CD14-positive monocyte (primary cell): ENCODE data around the gene SLC24A3. TPM values are rescaled to one million over a fixed set of nuclear protein-coding genes. Genes with fewer than 3 reads are reported as not detected.
A peak's percentile ranks its signal among the peaks of the same experiment; 100 is the strongest.

Experiments
- DNase-seq, 3 donors: peaks; one replicate each; pipeline ENCODE4 v3.0.0-alpha.2; 2011 to 2022
- H2AFZ ChIP-seq: 2 replicates; pipeline ENCODE4 v1.6.0; 2012; ENCODE audit warnings: mild to moderate bottlenecking, low read depth, low read length, inconsistent platforms; ENCODE audit not compliant: insufficient read depth, poor library complexity, severe bottlenecking
- H3K27ac ChIP-seq, 2 donors: 1 replicate in 1 of 2; 2 replicates in 1 of 2; pipeline ENCODE4 v1.5.1; 2012 to 2013; ENCODE audit warnings: low read length in 2 of 2, control low read depth in 1 of 2, inconsistent platforms in 1 of 2, low read depth in 1 of 2, mild to moderate bottlenecking in 1 of 2
- H3K27me3 ChIP-seq, 2 donors: one replicate each; pipeline versions ENCODE4 v1.6.0 to v1.6.1; 2011 to 2013; ENCODE audit warnings: low read length in 2 of 2; ENCODE audit not compliant: control insufficient read depth in 2 of 2, insufficient read depth in 2 of 2
- H3K36me3 ChIP-seq, 2 donors: replicated peaks in 1 of 2; 1 replicate in 1 of 2; 2 replicates in 1 of 2; pipeline versions ENCODE4 v1.5.1 to v1.6.1; 2012 to 2013; ENCODE audit warnings: low read length in 2 of 2, control low read depth in 1 of 2, inconsistent platforms in 1 of 2, mild to moderate bottlenecking in 1 of 2; ENCODE audit not compliant: insufficient read depth in 2 of 2, control insufficient read depth in 1 of 2
- H3K4me1 ChIP-seq, 2 donors: 1 replicate in 1 of 2; 2 replicates in 1 of 2; pipeline versions ENCODE4 v1.5.1 to v1.6.1; 2012 to 2013; ENCODE audit warnings: low read length in 2 of 2, control low read depth in 1 of 2, inconsistent platforms in 1 of 2, mild to moderate bottlenecking in 1 of 2, moderate library complexity in 1 of 2; ENCODE audit not compliant: insufficient read depth in 2 of 2, control insufficient read depth in 1 of 2
- H3K4me2 ChIP-seq: replicated peaks from 2 replicates; pipeline ENCODE3; 2012; ENCODE audit warnings: low read length, moderate library complexity, mild to moderate bottlenecking; ENCODE audit not compliant: poor library complexity, severe bottlenecking; ENCODE audit errors: extremely low read depth
- H3K4me3 ChIP-seq, 3 experiments: fragments of 200-600 bp in 1 of 3; sonication (generic) in 1 of 3; replicated peaks in 1 of 3; 1 replicate in 2 of 3; 2 replicates in 1 of 3; pipeline ENCODE4 v1.5.1; 2011 to 2013; ENCODE audit warnings: low read length in 3 of 3, mild to moderate bottlenecking in 3 of 3, control low read depth in 2 of 3, low read depth in 2 of 3, inconsistent platforms in 1 of 3, moderate library complexity in 1 of 3
- H3K79me2 ChIP-seq: 2 replicates; pipeline ENCODE4 v1.6.0; 2012; ENCODE audit warnings: mild to moderate bottlenecking, control low read depth, inconsistent platforms, low read length, moderate library complexity; ENCODE audit not compliant: insufficient read depth
- H3K9ac ChIP-seq: 2 replicates; pipeline ENCODE4 v1.6.0; 2017; ENCODE audit warnings: low read length, mild to moderate bottlenecking; ENCODE audit not compliant: insufficient read depth, poor library complexity, severe bottlenecking
- H3K9me3 ChIP-seq, 2 donors: replicated peaks in 1 of 2; 1 replicate in 1 of 2; 2 replicates in 1 of 2; pipeline versions ENCODE4 v1.5.1 to v1.6.1; 2012 to 2013; ENCODE audit warnings: low read length in 2 of 2, control low read depth in 1 of 2; ENCODE audit not compliant: control insufficient read depth in 1 of 2, insufficient read depth in 1 of 2
- H4K20me1 ChIP-seq: 2 replicates; pipeline ENCODE4 v1.6.0; 2012; ENCODE audit warnings: mild to moderate bottlenecking, low read length, control low read depth, moderate library complexity; ENCODE audit not compliant: insufficient read depth
- H3K27ac Mint-ChIP-seq, 7 donors: one replicate each; pipeline ENCODE4 v1.8.0; 2020; ENCODE audit warnings: mild to moderate bottlenecking in 7 of 7, mixed read lengths in 7 of 7, moderate library complexity in 6 of 7, inconsistent platforms in 2 of 7
- H3K27me3 Mint-ChIP-seq, 3 donors: one replicate each; pipeline ENCODE4 v1.8.0; 2021 to 2022; ENCODE audit warnings: low read depth in 3 of 3, mild to moderate bottlenecking in 3 of 3, mixed read lengths in 3 of 3, moderate library complexity in 3 of 3, inconsistent platforms in 1 of 3
- H3K36me3 Mint-ChIP-seq, 2 donors: one replicate each; pipeline ENCODE4 v1.8.0; 2020; ENCODE audit warnings: mixed read lengths in 2 of 2, inconsistent platforms in 1 of 2, mild to moderate bottlenecking in 1 of 2
- H3K4me1 Mint-ChIP-seq: one replicate; pipeline ENCODE4 v1.8.0; 2020; ENCODE audit warnings: mild to moderate bottlenecking, mixed read lengths
- H3K4me3 Mint-ChIP-seq, 2 donors: one replicate each; pipeline ENCODE4 v1.8.0; 2020; ENCODE audit warnings: mild to moderate bottlenecking in 2 of 2, mixed read lengths in 2 of 2, moderate library complexity in 1 of 2
- H3K9me3 Mint-ChIP-seq, 7 donors: one replicate each; pipeline ENCODE4 v1.8.0; 2020 to 2022; ENCODE audit warnings: mixed read lengths in 7 of 7, mild to moderate bottlenecking in 6 of 7, moderate library complexity in 6 of 7, inconsistent platforms in 2 of 7
- WGBS: methylation state at CpG from one replicate; pipeline ENCODE4 v1.1.5; 2013; ENCODE audit warnings: missing lambda C conversion rate; ENCODE audit not compliant: insufficient coverage; 5-methylcytosine and 5-hydroxymethylcytosine counted together
- intact Hi-C, 2 donors: fragments of 100-400 bp; cut with micrococcal nuclease; formaldehyde crosslinking; loops; one replicate each; pipeline versions ENCODE4 v1.15.0 to v1.15.1; 2023
- polyA plus RNA-seq, 3 donors: library from polyadenylated mRNA; depleted of rRNA in 1 of 3; unstranded in 2 of 3; stranded (reverse) in 1 of 3; fragments of 300-500 nt in 2 of 3; fragments of >200 nt in 1 of 3; fragmentation: Illumina TruSeq in 2 of 3; gene quantifications; 1 replicate in 2 of 3; 2 replicates in 1 of 3; pipeline ENCODE4 v1.2.3, GENCODE V29; 2012 to 2021
- TF ChIP-seq, protein P1 (sequence below): fragments of 200-600 bp; IDR thresholded peaks from one replicate; pipeline ENCODE4 v1.8.0; 2022; ENCODE audit warnings: antibody characterized with exemption, mild to moderate bottlenecking

Gene SLC24A3
- polyA plus RNA-seq, 3 donors = 0.04 to 0.08 TPM; not detected in 1

- Mint-ChIP-seq H3K4me1 (peaks cover 15% of the 10 kb centered on the region), H3K36me3 (no peaks in the 10 kb centered on the region), H3K4me3 (no peak overlapping the region), H3K9me3 (no peaks in the 10 kb centered on the region), H3K27me3 (peaks cover 0 to 3% (median 0%) of the 10 kb centered on the region in 3 donors), H3K27ac (no peak overlapping the region)
- Histone ChIP-seq H3K36me3 (no peaks in the 10 kb centered on the region), H2AFZ (no peak overlapping the region), H3K27ac (no peak overlapping the region), H4K20me1 (no peaks in the 10 kb centered on the region), H3K9ac (no peak overlapping the region), H3K4me1 (peaks cover 2 to 3% of the 10 kb centered on the region in 2 donors), H3K4me3 (no peak overlapping the region), H3K79me2 (no peaks in the 10 kb centered on the region), H3K9me3 (no peaks in the 10 kb centered on the region), H3K27me3 (no peaks in the 10 kb centered on the region), H3K4me2 (no peak overlapping the region)
- no CpG with 5 or more reads among the region's 2 CpGs for WGBS
- DNase-seq = no peak
- TF ChIP-seq, protein P1, sequence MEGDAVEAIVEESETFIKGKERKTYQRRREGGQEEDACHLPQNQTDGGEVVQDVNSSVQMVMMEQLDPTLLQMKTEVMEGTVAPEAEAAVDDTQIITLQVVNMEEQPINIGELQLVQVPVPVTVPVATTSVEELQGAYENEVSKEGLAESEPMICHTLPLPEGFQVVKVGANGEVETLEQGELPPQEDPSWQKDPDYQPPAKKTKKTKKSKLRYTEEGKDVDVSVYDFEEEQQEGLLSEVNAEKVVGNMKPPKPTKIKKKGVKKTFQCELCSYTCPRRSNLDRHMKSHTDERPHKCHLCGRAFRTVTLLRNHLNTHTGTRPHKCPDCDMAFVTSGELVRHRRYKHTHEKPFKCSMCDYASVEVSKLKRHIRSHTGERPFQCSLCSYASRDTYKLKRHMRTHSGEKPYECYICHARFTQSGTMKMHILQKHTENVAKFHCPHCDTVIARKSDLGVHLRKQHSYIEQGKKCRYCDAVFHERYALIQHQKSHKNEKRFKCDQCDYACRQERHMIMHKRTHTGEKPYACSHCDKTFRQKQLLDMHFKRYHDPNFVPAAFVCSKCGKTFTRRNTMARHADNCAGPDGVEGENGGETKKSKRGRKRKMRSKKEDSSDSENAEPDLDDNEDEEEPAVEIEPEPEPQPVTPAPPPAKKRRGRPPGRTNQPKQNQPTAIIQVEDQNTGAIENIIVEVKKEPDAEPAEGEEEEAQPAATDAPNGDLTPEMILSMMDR = no peak
- intact Hi-C loops = no loop called here
These were observed 123.5 kb downstream of the SLC24A3 start for GRCh38 chr20:19335916-19336315.

DNA sequence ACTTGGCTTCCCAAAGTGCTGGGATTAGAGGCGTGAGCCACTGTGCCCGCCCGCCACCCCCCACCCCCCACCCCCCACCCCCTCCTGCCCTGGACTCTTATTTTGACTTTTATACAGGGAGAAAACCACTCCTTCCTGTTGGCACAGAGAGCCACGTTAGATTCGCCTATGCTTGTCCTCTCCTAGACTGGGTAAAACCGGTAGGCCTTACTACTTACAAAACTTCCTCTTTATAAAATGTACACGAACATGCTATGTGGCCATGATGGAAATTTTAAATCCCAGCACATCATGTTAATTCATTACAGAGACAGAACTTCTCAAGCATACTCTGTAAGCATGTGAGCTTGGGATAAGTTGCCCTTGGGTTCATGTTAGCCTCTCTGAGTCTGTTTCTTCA lies 124.2 kb downstream of the SLC24A3 start:
- H3K4me3 Mint-ChIP-seq = no peak overlapping the region
- H3K27me3 ChIP-seq = no peaks in the 10 kb centered on the region
- intact Hi-C loops = no loop called here
- no peak overlapping the region for H3K4me3 ChIP-seq
- H2AFZ ChIP-seq = no peak overlapping the region
- H3K36me3 ChIP-seq = no peaks in the 10 kb centered on the region
- no peaks in the 10 kb centered on the region for H3K79me2 ChIP-seq
- no peak overlapping the region for H3K9ac ChIP-seq
- H3K27ac ChIP-seq = no peak overlapping the region
- H3K36me3 Mint-ChIP-seq = no peaks in the 10 kb centered on the region
- no peak overlapping the region for H3K4me2 ChIP-seq
- TF ChIP-seq, protein P1 = no peak
- no peaks in the 10 kb centered on the region for H3K9me3 Mint-ChIP-seq
- H3K4me1 ChIP-seq = no peaks in the 10 kb centered on the region
- H3K9me3 ChIP-seq = no peaks in the 10 kb centered on the region
- H3K27me3 Mint-ChIP-seq = peaks cover 0 to 3% (median 0%) of the 10 kb centered on the region in 3 donors
- peak in 2 of 3 donors; percentile 30 to 43 for DNase-seq
- H3K27ac Mint-ChIP-seq = peak overlapping the region in 2 of 7 donors; percentile 2 to 54
- WGBS = no CpG with 5 or more reads among the region's 7 CpGs
- H3K4me1 Mint-ChIP-seq = peaks cover 11% of the 10 kb centered on the region
- no peaks in the 10 kb centered on the region for H4K20me1 ChIP-seq
